Neuronal stem cell (in vitro differentiated cells): ENCODE results near the gene GMDS.

Experiments used
- DNase-seq: peaks from one replicate; pipeline ENCODE4 v3.0.0-alpha.2; 2013; ENCODE audit warnings: low spot score
- H2AFZ ChIP-seq: one replicate; pipeline ENCODE4 v1.6.1; 2013; ENCODE audit warnings: mild to moderate bottlenecking, low read length, inconsistent platforms
- H2AK5ac ChIP-seq: 2 replicates; pipeline ENCODE4 v1.6.1; 2013; ENCODE audit warnings: low read depth, mild to moderate bottlenecking, inconsistent platforms, low read length, moderate library complexity, mixed read lengths
- H2BK120ac ChIP-seq: 2 replicates; pipeline ENCODE4 v1.6.1; 2013; ENCODE audit warnings: low read depth, mild to moderate bottlenecking, inconsistent platforms, low read length, moderate library complexity, mixed read lengths
- H2BK12ac ChIP-seq: one replicate; pipeline ENCODE4 v1.6.1; 2013; ENCODE audit warnings: low read length, inconsistent platforms
- H2BK15ac ChIP-seq: 2 replicates; pipeline ENCODE4 v1.6.1; 2013; ENCODE audit warnings: mild to moderate bottlenecking, low read length, inconsistent platforms, mixed read lengths
- H2BK5ac ChIP-seq: one replicate; pipeline ENCODE4 v1.6.1; 2013; ENCODE audit warnings: inconsistent platforms, mild to moderate bottlenecking, low read length, moderate library complexity
- H3K14ac ChIP-seq: one replicate; pipeline ENCODE4 v1.6.1; 2013; ENCODE audit warnings: low read length, inconsistent platforms
- H3K18ac ChIP-seq: 2 replicates; pipeline ENCODE4 v1.6.1; 2013; ENCODE audit warnings: low read length, inconsistent platforms
- H3K23ac ChIP-seq: 2 replicates; pipeline ENCODE4 v1.6.1; 2013; ENCODE audit warnings: low read depth, mild to moderate bottlenecking, mixed read lengths, low read length, inconsistent platforms; ENCODE audit not compliant: poor library complexity
- H3K27ac ChIP-seq: replicated peaks from 3 replicates; pipeline ENCODE4 v1.5.1; 2013; ENCODE audit warnings: low read length, inconsistent platforms
- H3K27me3 ChIP-seq, 3 experiments: 2 replicates each; pipeline ENCODE4 v1.6.1; 2013; ENCODE audit warnings: low read length in 3 of 3, mild to moderate bottlenecking in 2 of 3, inconsistent platforms in 1 of 3, low read depth in 1 of 3, mixed read lengths in 1 of 3, moderate library complexity in 1 of 3; ENCODE audit not compliant: control insufficient read depth in 3 of 3, insufficient read depth in 3 of 3
- H3K36me3 ChIP-seq, 2 donors: replicated peaks in 1 of 2; 2 replicates each; pipeline ENCODE4 v1.6.1; 2013; ENCODE audit warnings: low read length in 2 of 2; ENCODE audit not compliant: control insufficient read depth in 2 of 2, insufficient read depth in 2 of 2
- H3K4ac ChIP-seq: 2 replicates; pipeline ENCODE4 v1.6.1; 2013; ENCODE audit warnings: inconsistent platforms, mild to moderate bottlenecking, low read length, moderate library complexity
- H3K4me1 ChIP-seq, 2 donors: 1 replicate in 1 of 2; 2 replicates in 1 of 2; pipeline ENCODE4 v1.6.1; 2013; ENCODE audit warnings: low read length in 2 of 2, low read depth in 1 of 2; ENCODE audit not compliant: control insufficient read depth in 2 of 2, insufficient read depth in 1 of 2
- H3K4me2 ChIP-seq: one replicate; pipeline ENCODE4 v1.6.1; 2013; ENCODE audit warnings: mild to moderate bottlenecking, low read length, inconsistent platforms; ENCODE audit not compliant: insufficient read depth, poor library complexity, severe bottlenecking
- H3K4me3 ChIP-seq, 2 donors: 2 replicates each; pipeline ENCODE4 v1.5.1; 2013; ENCODE audit warnings: low read length in 2 of 2, mild to moderate bottlenecking in 2 of 2, inconsistent platforms in 1 of 2, moderate library complexity in 1 of 2
- H3K79me1 ChIP-seq: one replicate; pipeline ENCODE4 v1.6.1; 2013; ENCODE audit warnings: low read depth, mild to moderate bottlenecking, inconsistent platforms, low read length, moderate library complexity
- H3K9ac ChIP-seq: one replicate; pipeline ENCODE4 v1.6.1; 2013; ENCODE audit warnings: mild to moderate bottlenecking, low read depth, low read length, inconsistent platforms; ENCODE audit not compliant: poor library complexity
- H3K9me3 ChIP-seq, 2 donors: replicated peaks in 1 of 2; 2 replicates each; pipeline versions ENCODE3 to v1.6.1; 2013; ENCODE audit warnings: low read length in 2 of 2, mild to moderate bottlenecking in 2 of 2, inconsistent platforms in 1 of 2, low read depth in 1 of 2, mixed read lengths in 1 of 2, moderate library complexity in 1 of 2; ENCODE audit not compliant: control insufficient read depth in 2 of 2, insufficient read depth in 1 of 2
- H4K8ac ChIP-seq: one replicate; pipeline ENCODE4 v1.6.1; 2013; ENCODE audit warnings: low read depth, mild to moderate bottlenecking, inconsistent platforms, low read length, moderate library complexity
- H4K91ac ChIP-seq: one replicate; pipeline ENCODE4 v1.6.1; 2013; ENCODE audit warnings: low read length, low read depth, mild to moderate bottlenecking, inconsistent platforms; ENCODE audit not compliant: poor library complexity
- WGBS, 2 donors: extraction: QIAGEN DNeasy Blood & Tissue Kit; methylation state at CpG; one replicate each; pipeline ENCODE4 v1.1.7; 2013; ENCODE audit warnings: missing lambda C conversion rate in 2 of 2, mixed read lengths in 1 of 2; ENCODE audit not compliant: insufficient read length in 2 of 2, insufficient replicate concordance in 1 of 2; ENCODE audit errors: extremely low coverage in 2 of 2; 5-methylcytosine and 5-hydroxymethylcytosine counted together

The GMDS gene

GRCh38 chr6:1641343-1641885, 604.0 kb downstream of the GMDS start:
- Histone ChIP-seq H2BK5ac (no peak overlapping the region), H2BK12ac (no peak overlapping the region), H3K4me3 (no peak overlapping the region), H2AK5ac (no peak overlapping the region), H3K36me3 (no peaks in the 10 kb centered on the region), H3K4ac (no peak overlapping the region), H3K79me1 (no peaks in the 10 kb centered on the region), H2AFZ (no peak overlapping the region), H3K27ac (no peak overlapping the region), H3K9me3 (no peaks in the 10 kb centered on the region), H3K23ac (no peak overlapping the region), H4K91ac (no peak overlapping the region), H3K4me1 (peaks cover 0 to 9% of the 10 kb centered on the region in 2 donors), H3K27me3 (no peaks in the 10 kb centered on the region), H2BK120ac (no peak overlapping the region), H3K18ac (peak overlapping the region; percentile 32), H2BK15ac (no peak overlapping the region), H4K8ac (no peak overlapping the region), H3K9ac (no peak overlapping the region), H3K14ac (no peak overlapping the region), H3K4me2 (no peak overlapping the region)
- no CpG with 5 or more reads among the region's 12 CpGs for WGBS, 2 donors
- no peak for DNase-seq

- H3K9me3 ChIP-seq, result no peaks in the 10 kb centered on the region
- no peak overlapping the region for H3K4me2 ChIP-seq
- no peak overlapping the region for H2BK120ac ChIP-seq
- no peak overlapping the region for H3K4ac ChIP-seq
- no peak overlapping the region for H4K8ac ChIP-seq
- no peak overlapping the region for H2AFZ ChIP-seq
- no peak overlapping the region for H2BK15ac ChIP-seq
- H3K18ac ChIP-seq, result no peak overlapping the region
- H2BK5ac ChIP-seq, result peak overlapping the region; percentile 27
- no peak for DNase-seq
- no peak overlapping the region for H2AK5ac ChIP-seq
- H3K79me1 ChIP-seq, result no peaks in the 10 kb centered on the region
- H4K91ac ChIP-seq, result no peak overlapping the region
- H3K4me1 ChIP-seq, result peaks cover 0 to 14% of the 10 kb centered on the region in 2 donors
- no peak overlapping the region for H3K27ac ChIP-seq
- H3K4me3 ChIP-seq, result no peak overlapping the region
- no peaks in the 10 kb centered on the region for H3K27me3 ChIP-seq
- no peak overlapping the region for H3K14ac ChIP-seq
- no peak overlapping the region for H3K9ac ChIP-seq
- no CpG with 5 or more reads among the region's 8 CpGs for WGBS, 2 donors
- no peaks in the 10 kb centered on the region for H3K36me3 ChIP-seq
- H2BK12ac ChIP-seq, result no peak overlapping the region
- no peak overlapping the region for H3K23ac ChIP-seq
Observed at GRCh38 chr6:1640476-1640875, 604.9 kb downstream of the GMDS start.

GRCh38 chr6:1639430-1639829, 606.0 kb downstream of the GMDS start:
- no peak overlapping the region for H3K14ac ChIP-seq
- H3K4me3 ChIP-seq, result no peak overlapping the region
- H3K9me3 ChIP-seq, result no peaks in the 10 kb centered on the region
- no peak overlapping the region for H3K23ac ChIP-seq
- no peak overlapping the region for H3K4ac ChIP-seq
- H3K4me1 ChIP-seq, result peaks cover 5 to 16% of the 10 kb centered on the region in 2 donors
- no peak overlapping the region for H2BK15ac ChIP-seq
- H3K79me1 ChIP-seq, result no peaks in the 10 kb centered on the region
- H2BK5ac ChIP-seq, result no peak overlapping the region
- H4K8ac ChIP-seq, result no peak overlapping the region
- H2BK120ac ChIP-seq, result no peak overlapping the region
- no peaks in the 10 kb centered on the region for H3K27me3 ChIP-seq
- H3K27ac ChIP-seq, result no peak overlapping the region
- DNase-seq, result no peak
- H3K18ac ChIP-seq, result no peak overlapping the region
- no peak overlapping the region for H2AFZ ChIP-seq
- no peak overlapping the region for H2AK5ac ChIP-seq
- no peaks in the 10 kb centered on the region for H3K36me3 ChIP-seq
- H4K91ac ChIP-seq, result no peak overlapping the region
- no peak overlapping the region for H3K4me2 ChIP-seq
- no peak overlapping the region for H2BK12ac ChIP-seq
- no CpG with 5 or more reads among the region's 9 CpGs for WGBS, 2 donors
- no peak overlapping the region for H3K9ac ChIP-seq

- Histone ChIP-seq H3K9ac (peak overlapping the region; percentile 1), H3K79me1 (no peaks in the 10 kb centered on the region), H3K23ac (no peak overlapping the region), H2BK15ac (no peak overlapping the region), H3K4me1 (peaks cover 5 to 7% of the 10 kb centered on the region in 2 donors), H4K91ac (no peak overlapping the region), H3K14ac (peak overlapping the region; percentile 87), H3K4ac (no peak overlapping the region), H3K27me3 (no peaks in the 10 kb centered on the region), H3K27ac (no peak overlapping the region), H3K4me2 (no peak overlapping the region), H2AK5ac (peak overlapping the region; percentile 70), H2BK120ac (no peak overlapping the region), H3K9me3 (no peaks in the 10 kb centered on the region), H4K8ac (peak overlapping the region; percentile 83), H2AFZ (no peak overlapping the region), H3K4me3 (no peak overlapping the region), H2BK5ac (peak overlapping the region; percentile 87), H2BK12ac (no peak overlapping the region), H3K18ac (peak overlapping the region; percentile 39), H3K36me3 (no peaks in the 10 kb centered on the region)
- WGBS, 2 donors, result no CpG with 5 or more reads among the region's 20 CpGs
- DNase-seq, result no peak
Observed at GRCh38 chr6:1636971-1637871, 608.2 kb downstream of the GMDS start.
